Left lung (tissue), 10 donors: ENCODE measurements around the gene CPSF7. TPM values are rescaled to one million over a fixed set of nuclear protein-coding genes. Genes with fewer than 3 reads are reported as not detected.

Source experiments
- ATAC-seq: fragments of 200-7000 bp; cut with Tn5 transposase; one replicate; pipeline ENCODE4 v1.9.1; 2020; ENCODE audit warnings: moderate library complexity
- DNase-seq, 4 donors: peaks; one replicate each; pipeline ENCODE4 v3.0.0-alpha.2; 2013 to 2020
- H3K27ac ChIP-seq, 2 donors: fragments of 200-600 bp; sonication (generic) in 1 of 2; one replicate each; pipeline versions ENCODE4 v1.5.0 to v1.8.0; 2020 to 2021
- H3K27me3 ChIP-seq, 2 donors: fragments of 200-600 bp; sonication (generic) in 1 of 2; one replicate each; pipeline versions ENCODE4 v1.5.0 to v1.8.0; 2020 to 2021
- H3K36me3 ChIP-seq, 2 donors: fragments of 200-600 bp; sonication (generic) in 1 of 2; one replicate each; pipeline versions ENCODE4 v1.5.0 to v1.8.0; 2020 to 2021
- H3K4me1 ChIP-seq, 2 donors: fragments of 200-600 bp; one replicate each; pipeline ENCODE4 v1.8.0; 2021
- H3K4me3 ChIP-seq, 2 donors: fragments of 200-600 bp; sonication (generic) in 1 of 2; one replicate each; pipeline versions ENCODE4 v1.5.0 to v1.8.0; 2020 to 2021; ENCODE audit warnings: mild to moderate bottlenecking in 1 of 2
- H3K9me3 ChIP-seq, 2 donors: fragments of 200-600 bp; sonication (generic) in 1 of 2; one replicate each; pipeline versions ENCODE4 v1.5.0 to v1.8.0; 2020 to 2021
- CTCF ChIP-seq, 2 donors: fragments of 200-600 bp; sonication (generic) in 1 of 2; IDR thresholded peaks; one replicate each; pipeline versions ENCODE4 v1.5.0 to v1.8.0; 2021; ENCODE audit warnings: antibody characterized with exemption in 2 of 2
- intact Hi-C, 2 donors: fragments of 100-400 bp; cut with DNase I; formaldehyde crosslinking; loops; one replicate each; pipeline versions ENCODE4 v1.11.2 to v1.14.2; 2022
- polyA plus RNA-seq, 6 donors: library from polyadenylated mRNA; unstranded; fragments of 120-200 nt; gene quantifications; one replicate each; pipeline ENCODE4 v1.2.1, GENCODE V29; 2013; ENCODE audit not compliant: insufficient read length in 6 of 6
- total RNA-seq, 2 donors: library from RNA; stranded (reverse); fragmentation: NEBNext Ultra II Directional; extraction: Animal tissue kit (Norgen Biotek cat#: 25700); gene quantifications; one replicate each; pipeline ENCODE4 v1.2.1, GENCODE V29; 2021
- donor health status: DM: no; HTN: yes; CAD: no.
- donor health status: DM: no; HTN: no; CAD: no.

Gene CPSF7
- total and polyA plus RNA-seq, 8 donors = 56.2 to 124 (median 112) TPM

DNA sequence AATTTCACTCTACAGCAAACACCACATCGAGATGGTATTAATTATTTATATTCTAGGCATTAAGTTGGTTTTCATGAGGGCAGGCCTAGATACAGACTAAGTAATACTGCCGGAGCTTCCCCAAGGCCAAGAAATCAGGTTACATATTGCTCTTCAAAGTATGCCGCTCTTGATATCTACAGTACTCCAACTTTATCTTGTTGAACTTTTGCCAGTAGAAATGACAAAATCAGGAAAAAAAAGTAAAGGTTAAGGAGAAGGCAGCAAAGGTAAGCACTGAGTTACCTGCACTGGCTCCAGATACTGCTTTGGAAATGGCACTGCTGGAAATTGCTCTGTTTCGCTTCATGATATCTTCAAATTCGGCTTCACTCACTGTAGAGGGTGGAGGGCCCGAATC is 14.4 kb downstream of the CPSF7 start:
- Histone ChIP-seq H3K4me1 (peaks cover 0 to 19% of the 10 kb centered on the region in 2 donors), H3K9me3 (no peaks in the 10 kb centered on the region), H3K27me3 (no peaks in the 10 kb centered on the region), H3K27ac (no peak overlapping the region), H3K4me3 (no peak overlapping the region), H3K36me3 (peaks cover 6 to 100% of the 10 kb centered on the region in 2 donors)
- no peak for ATAC-seq
- no peak for TF ChIP-seq CTCF (IDR thresholded peaks at IDR 0.05)
- DNase-seq = no peak
- intact Hi-C loops = no loop called here

DNA sequence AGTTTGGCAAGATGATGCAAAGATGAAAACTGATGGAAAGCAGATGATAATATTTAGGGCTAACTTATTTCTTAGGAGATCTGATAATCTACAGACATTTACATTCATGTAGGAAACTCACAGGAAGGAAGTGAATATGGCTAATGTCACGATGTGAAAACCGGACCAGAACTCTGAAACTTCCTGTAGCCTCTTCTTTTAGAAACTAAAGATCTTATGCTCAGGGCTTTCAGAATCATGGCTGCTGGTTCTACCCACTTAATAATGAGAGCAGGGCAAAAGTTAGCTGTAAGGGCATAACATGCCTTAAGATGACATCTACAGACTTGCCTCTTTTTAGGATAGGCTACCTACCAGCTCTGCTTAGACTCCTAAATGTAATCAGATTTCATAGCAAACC is 15.2 kb downstream of the CPSF7 start:
- Histone ChIP-seq H3K9me3 (no peaks in the 10 kb centered on the region), H3K4me1 (peaks cover 0 to 19% of the 10 kb centered on the region in 2 donors), H3K27ac (peak overlapping the region in 1 of 2 donors; percentile 67), H3K36me3 (peaks cover 6 to 100% of the 10 kb centered on the region in 2 donors), H3K27me3 (no peaks in the 10 kb centered on the region), H3K4me3 (no peak overlapping the region)
- no peak for TF ChIP-seq CTCF (IDR thresholded peaks at IDR 0.05)
- intact Hi-C loops = no loop called here
- no peak for ATAC-seq
- no peak for DNase-seq

DNA sequence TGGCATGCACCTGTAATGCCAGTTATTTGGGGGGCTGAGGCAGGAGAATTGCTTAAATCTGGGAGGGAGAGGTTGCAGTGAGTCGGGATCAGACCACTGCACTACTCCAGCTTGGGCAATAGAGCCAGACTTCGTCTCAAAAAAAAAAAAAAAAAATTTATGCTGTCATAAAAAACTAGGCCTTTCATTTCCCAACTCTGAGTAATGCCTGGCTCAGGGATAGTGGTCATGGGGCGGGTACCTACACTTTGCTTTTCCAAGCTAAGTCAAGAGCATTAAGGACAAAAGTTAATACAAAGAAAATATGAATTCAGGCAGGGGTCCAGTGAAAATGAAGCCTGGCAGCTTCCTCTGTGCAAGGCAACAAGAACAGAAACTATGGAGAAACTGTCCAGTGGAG is 16.3 kb downstream of the CPSF7 start:
- Histone ChIP-seq H3K27me3 (no peaks in the 10 kb centered on the region), H3K36me3 (peaks cover 9 to 100% of the 10 kb centered on the region in 2 donors), H3K4me3 (no peak overlapping the region), H3K27ac (no peak overlapping the region), H3K4me1 (peaks cover 0 to 16% of the 10 kb centered on the region in 2 donors), H3K9me3 (no peaks in the 10 kb centered on the region)
- ATAC-seq (no peak), DNase-seq (no peak)
- intact Hi-C loops = no loop called here
- TF ChIP-seq CTCF (IDR thresholded peaks at IDR 0.05) = no peak

- H3K27ac ChIP-seq = no peak overlapping the region
- no peaks in the 10 kb centered on the region for H3K9me3 ChIP-seq
- peaks cover 10 to 100% of the 10 kb centered on the region in 2 donors for H3K36me3 ChIP-seq
- intact Hi-C loops = no loop called here
- no peak overlapping the region for H3K4me3 ChIP-seq
- TF ChIP-seq CTCF (IDR thresholded peaks at IDR 0.05) = no peak
- ATAC-seq (no peak), DNase-seq (no peak)
- H3K27me3 ChIP-seq = no peaks in the 10 kb centered on the region
- no peaks in the 10 kb centered on the region for H3K4me1 ChIP-seq
These were observed 18.2 kb downstream of the CPSF7 start for GRCh38 chr11:61411589-61411988.

DNA sequence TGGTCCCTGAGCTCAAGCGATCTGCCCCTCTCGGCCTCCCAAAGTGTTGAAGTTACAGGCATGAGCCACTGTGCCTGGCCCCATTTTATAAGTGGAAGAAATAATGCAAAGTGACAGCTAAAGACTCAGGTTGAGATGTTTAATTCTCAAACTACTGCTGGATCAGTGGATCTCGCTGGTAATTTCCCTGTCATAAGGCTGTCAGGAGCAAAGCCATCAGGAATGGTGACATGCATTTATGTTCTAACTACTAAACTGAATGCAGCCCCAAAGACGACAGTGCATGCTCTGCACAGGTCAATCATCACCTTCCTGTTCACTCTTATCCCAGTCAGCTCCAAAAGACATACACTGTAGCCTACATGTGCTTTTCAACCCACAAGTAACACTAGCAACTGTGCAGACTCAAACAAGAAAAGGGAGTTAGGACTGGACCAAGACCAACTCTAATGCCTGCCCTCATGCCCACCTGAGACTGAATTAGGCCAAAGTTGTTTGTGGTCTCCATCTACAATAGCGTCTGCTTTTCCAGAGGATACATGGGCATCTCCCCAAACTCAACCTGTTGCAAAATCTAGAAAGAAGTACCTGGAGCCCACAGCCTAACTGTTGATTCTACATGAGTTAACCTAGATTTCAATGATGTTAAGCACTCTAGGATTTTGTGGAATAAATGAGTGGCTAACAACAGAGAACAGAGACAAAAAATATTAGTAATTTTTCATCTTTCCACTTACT is 22.6 kb downstream of the CPSF7 start:
- Histone ChIP-seq H3K4me3 (no peak overlapping the region), H3K4me1 (no peaks in the 10 kb centered on the region), H3K27me3 (no peaks in the 10 kb centered on the region), H3K9me3 (no peaks in the 10 kb centered on the region), H3K27ac (no peak overlapping the region), H3K36me3 (peaks cover 10 to 100% of the 10 kb centered on the region in 2 donors)
- intact Hi-C loops = no loop called here
- no peak for TF ChIP-seq CTCF (IDR thresholded peaks at IDR 0.05)
- ATAC-seq (no peak), DNase-seq (no peak)
